Neural progenitor cell (in vitro differentiated cells): ENCODE measurements around the gene DACH1. TPM values are rescaled to one million over a fixed set of nuclear protein-coding genes. Genes with fewer than 3 reads are reported as not detected.
"Not testable (repeated sequence)": the region's sequence is repeated elsewhere in the genome, so short reads cannot be mapped to it uniquely, and the experiment has no call there.

Experiments used
- DNase-seq: peaks from one replicate; pipeline ENCODE4 v3.0.0-alpha.2; 2016; ENCODE audit warnings: low spot score
- H2AFZ ChIP-seq: fragments of 200-600 bp; sonication (generic); replicated peaks from 2 replicates; pipeline ENCODE4 v1.6.1; 2016; ENCODE audit warnings: antibody characterized with exemption
- H3F3A ChIP-seq: fragments of 200-600 bp; sonication (generic); 2 replicates; pipeline ENCODE4 v1.6.1; 2016; ENCODE audit warnings: antibody characterized with exemption, low read depth
- H3K27ac ChIP-seq: fragments of 200-600 bp; sonication (generic); 2 replicates; pipeline ENCODE4 v1.5.1; 2016; ENCODE audit warnings: mild to moderate bottlenecking
- H3K27me3 ChIP-seq: fragments of 200-600 bp; sonication (generic); 2 replicates; pipeline ENCODE4 v1.6.1; 2016; ENCODE audit warnings: mild to moderate bottlenecking, moderate library complexity
- H3K36me3 ChIP-seq: fragments of 200-600 bp; sonication (generic); 2 replicates; pipeline ENCODE4 v1.5.1; 2016
- H3K4me1 ChIP-seq: fragments of 200-600 bp; sonication (generic); 2 replicates; pipeline ENCODE4 v1.6.1; 2016; ENCODE audit warnings: mixed run types
- H3K4me2 ChIP-seq: fragments of 200-600 bp; sonication (generic); 2 replicates; pipeline ENCODE4 v1.6.1; 2016
- H3K4me3 ChIP-seq: fragments of 200-600 bp; sonication (generic); 2 replicates; pipeline ENCODE4 v1.5.1; 2016
- H3K79me2 ChIP-seq: fragments of 200-600 bp; sonication (generic); 2 replicates; pipeline ENCODE4 v1.6.1; 2016; ENCODE audit warnings: low read depth
- H3K9ac ChIP-seq: fragments of 200-600 bp; sonication (generic); 2 replicates; pipeline ENCODE4 v1.6.1; 2016
- H3K9me3 ChIP-seq: fragments of 200-600 bp; sonication (generic); 2 replicates; pipeline ENCODE4 v1.5.1; 2016; ENCODE audit warnings: low read depth
- H4K20me1 ChIP-seq: fragments of 200-600 bp; sonication (generic); 2 replicates; pipeline ENCODE4 v1.6.1; 2016; ENCODE audit warnings: low read depth
- H3K27ac Mint-ChIP-seq: 3 replicates; pipeline ENCODE4 v1.8.0; 2021; ENCODE audit warnings: mixed read lengths
- H3K27me3 Mint-ChIP-seq: 2 replicates; pipeline ENCODE4 v1.8.0; 2022; ENCODE audit warnings: low read depth, mild to moderate bottlenecking, inconsistent platforms, moderate library complexity, mixed read lengths; ENCODE audit not compliant: insufficient read depth
- H3K36me3 Mint-ChIP-seq: 3 replicates; pipeline ENCODE4 v1.8.0; 2021; ENCODE audit warnings: mixed read lengths
- H3K4me1 Mint-ChIP-seq: 3 replicates; pipeline ENCODE4 v1.8.0; 2021; ENCODE audit warnings: mixed read lengths
- H3K4me3 Mint-ChIP-seq: 3 replicates; pipeline ENCODE4 v1.8.0; 2021; ENCODE audit warnings: mild to moderate bottlenecking, moderate library complexity, mixed read lengths
- H3K9me3 Mint-ChIP-seq: 3 replicates; pipeline ENCODE4 v1.8.0; 2020; ENCODE audit warnings: mixed read lengths
- CTCF ChIP-seq: fragments of 200-600 bp; sonication (generic); IDR thresholded peaks from 2 replicates; pipeline ENCODE4 v1.5.1; 2017; ENCODE audit warnings: antibody characterized with exemption, mild to moderate bottlenecking
- EZH2 ChIP-seq: fragments of 200-600 bp; sonication (generic); IDR thresholded peaks from 2 replicates; pipeline ENCODE4 v1.6.1; 2017; ENCODE audit warnings: antibody characterized with exemption, mild to moderate bottlenecking, moderate library complexity
- EZH2phosphoT487 ChIP-seq: fragments of 200-600 bp; sonication (generic); IDR thresholded peaks from 2 replicates; pipeline ENCODE4 v1.6.1; 2017; ENCODE audit warnings: antibody characterized with exemption
- total RNA-seq: library from RNA; depleted of rRNA; stranded (reverse); fragments of >200 nt; gene quantifications from 2 replicates; pipeline ENCODE4 v1.2.3, GENCODE V29; 2015; ENCODE audit warnings: low replicate concordance

DACH1 gene
- total RNA-seq, 1 donor from 2014 or later, result 27.6 TPM

DNA sequence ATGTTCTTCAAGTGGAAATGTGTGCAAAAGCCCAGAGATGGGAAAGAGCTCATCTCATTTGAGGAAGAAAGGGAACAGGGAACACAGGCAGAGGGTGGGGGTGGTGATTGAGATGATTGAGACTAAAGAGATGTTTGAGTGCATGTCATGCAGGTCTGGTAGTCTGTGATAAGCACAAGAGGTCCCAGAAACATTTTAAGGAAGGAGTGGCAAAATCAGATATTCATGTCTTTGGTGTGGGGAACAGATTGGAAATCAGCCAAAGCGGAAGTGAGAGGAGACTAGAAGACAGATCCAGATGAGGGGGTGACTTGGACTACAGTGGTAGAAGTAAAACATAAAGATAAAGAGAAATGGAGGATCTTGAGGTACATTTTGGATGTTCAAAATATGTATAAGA is 39.4 kb upstream of the DACH1 start:
- H3K27me3 Mint-ChIP-seq, result no peaks in the 10 kb centered on the region
- H3K4me3 ChIP-seq, result no peak overlapping the region
- no peaks in the 10 kb centered on the region for H3K9me3 Mint-ChIP-seq
- no peaks in the 10 kb centered on the region for H3K79me2 ChIP-seq
- no peak overlapping the region for H3K27ac ChIP-seq
- H3K9ac ChIP-seq, result no peak overlapping the region
- no peaks in the 10 kb centered on the region for H3K9me3 ChIP-seq
- no peaks in the 10 kb centered on the region for H4K20me1 ChIP-seq
- no peak overlapping the region for H3K4me3 Mint-ChIP-seq
- no peaks in the 10 kb centered on the region for H3K36me3 ChIP-seq
- no peak overlapping the region for H3K27ac Mint-ChIP-seq
- no peaks in the 10 kb centered on the region for H3K36me3 Mint-ChIP-seq
- no peaks in the 10 kb centered on the region for H3F3A ChIP-seq
- H2AFZ ChIP-seq, result no peak overlapping the region
- H3K4me2 ChIP-seq, result no peak overlapping the region
- no peaks in the 10 kb centered on the region for H3K27me3 ChIP-seq
- TF ChIP-seq EZH2phosphoT487 (no peak), CTCF (no peak), EZH2 (no peak)
- no peak for DNase-seq
- no peaks in the 10 kb centered on the region for H3K4me1 Mint-ChIP-seq
- no peaks in the 10 kb centered on the region for H3K4me1 ChIP-seq

GRCh38 chr13:71902676-71903075 is 35.7 kb upstream of the DACH1 start:
- TF ChIP-seq CTCF, result no peak
- TF ChIP-seq EZH2phosphoT487, result no peak
- TF ChIP-seq EZH2, result no peak
- H3K27me3 Mint-ChIP-seq, result no peaks in the 10 kb centered on the region
- H3K4me3 ChIP-seq, result no peak overlapping the region
- no peaks in the 10 kb centered on the region for H3K4me1 ChIP-seq
- no peaks in the 10 kb centered on the region for H3K79me2 ChIP-seq
- no peak overlapping the region for H3K27ac ChIP-seq
- no peaks in the 10 kb centered on the region for H3F3A ChIP-seq
- no peaks in the 10 kb centered on the region for H3K9me3 Mint-ChIP-seq
- no peak overlapping the region for H2AFZ ChIP-seq
- no peak overlapping the region for H3K9ac ChIP-seq
- no peak overlapping the region for H3K27ac Mint-ChIP-seq
- DNase-seq, result no peak
- H3K9me3 ChIP-seq, result no peaks in the 10 kb centered on the region
- H3K4me3 Mint-ChIP-seq, result no peak overlapping the region
- H4K20me1 ChIP-seq, result no peaks in the 10 kb centered on the region
- H3K27me3 ChIP-seq, result no peaks in the 10 kb centered on the region
- H3K36me3 ChIP-seq, result no peaks in the 10 kb centered on the region
- no peaks in the 10 kb centered on the region for H3K36me3 Mint-ChIP-seq
- no peak overlapping the region for H3K4me2 ChIP-seq
- no peaks in the 10 kb centered on the region for H3K4me1 Mint-ChIP-seq

DNA sequence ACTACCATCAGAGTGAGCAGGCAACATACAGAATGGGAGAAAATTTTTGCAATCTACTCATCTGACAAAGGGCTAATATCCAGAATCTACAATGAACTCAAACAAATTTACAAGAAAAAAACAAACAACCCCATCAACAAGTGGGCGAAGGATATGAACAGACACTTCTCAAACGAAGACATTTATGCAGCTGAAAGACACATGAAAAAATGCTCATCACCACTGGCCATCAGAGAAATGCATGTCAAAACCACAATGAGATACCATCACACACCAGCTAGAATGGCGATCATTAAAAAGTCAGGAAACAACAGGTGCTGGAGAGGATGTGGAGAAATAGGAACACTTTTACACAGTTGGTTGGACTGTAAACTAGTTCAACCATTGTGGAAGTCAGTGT is 26.5 kb upstream of the DACH1 start:
- H3K27me3 Mint-ChIP-seq, H3K36me3 Mint-ChIP-seq, H3K9me3 ChIP-seq, H4K20me1 ChIP-seq, H3K4me3 Mint-ChIP-seq, H3K9ac ChIP-seq, H3K27me3 ChIP-seq, H3K4me1 ChIP-seq, H3K27ac ChIP-seq, H3K9me3 Mint-ChIP-seq, DNase-seq, H3K4me2 ChIP-seq, H3K27ac Mint-ChIP-seq, H2AFZ ChIP-seq, H3K4me3 ChIP-seq, H3K79me2 ChIP-seq, H3K36me3 ChIP-seq, H3K4me1 Mint-ChIP-seq, H3F3A ChIP-seq: not testable (repeated sequence)

DNA sequence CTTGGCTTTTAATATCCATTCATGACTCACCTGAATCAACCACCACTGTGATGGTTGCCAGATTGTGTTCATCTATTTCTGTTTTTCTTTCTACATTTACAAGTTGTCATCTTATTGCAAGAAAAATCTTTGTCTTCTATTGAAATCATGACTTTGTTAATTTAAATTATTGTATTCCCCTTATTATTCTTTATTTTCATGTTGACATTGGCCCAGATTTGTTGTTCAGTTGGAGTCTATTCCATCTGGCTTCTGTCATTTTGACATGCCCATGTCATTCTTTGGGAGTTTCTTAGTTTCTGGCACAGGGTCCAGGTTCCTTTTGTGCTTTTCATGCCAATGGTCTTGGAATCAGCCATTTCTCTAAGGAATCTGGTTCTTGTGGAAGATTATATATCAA is 19.9 kb upstream of the DACH1 start:
- no peaks in the 10 kb centered on the region for H4K20me1 ChIP-seq
- TF ChIP-seq EZH2phosphoT487 (no peak), EZH2 (no peak), CTCF (no peak)
- no peak overlapping the region for H2AFZ ChIP-seq
- no peak overlapping the region for H3K27ac ChIP-seq
- no peaks in the 10 kb centered on the region for H3K36me3 ChIP-seq
- no peaks in the 10 kb centered on the region for H3F3A ChIP-seq
- Mint-ChIP-seq H3K4me1 (no peaks in the 10 kb centered on the region), H3K9me3 (peaks cover 7% of the 10 kb centered on the region), H3K4me3 (no peak overlapping the region), H3K27me3 (no peaks in the 10 kb centered on the region), H3K27ac (no peak overlapping the region), H3K36me3 (no peaks in the 10 kb centered on the region)
- no peaks in the 10 kb centered on the region for H3K27me3 ChIP-seq
- no peak overlapping the region for H3K4me2 ChIP-seq
- H3K9ac ChIP-seq, result no peak overlapping the region
- H3K9me3 ChIP-seq, result no peaks in the 10 kb centered on the region
- no peak overlapping the region for H3K4me3 ChIP-seq
- H3K79me2 ChIP-seq, result no peaks in the 10 kb centered on the region
- no peak for DNase-seq
- peaks cover 3% of the 10 kb centered on the region for H3K4me1 ChIP-seq
